Endothelial cell of umbilical vein (primary cell): ENCODE data around the gene METTL16. TPM values are rescaled to one million over a fixed set of nuclear protein-coding genes. Genes with fewer than 3 reads are reported as not detected.
A peak's percentile ranks its signal among the peaks of the same experiment; 100 is the strongest.

Experiments
- BruUV-seq: library from RNA; stranded (reverse); fragments of 400-500 nt; replicated peaks from 2 replicates; lab custom pipeline; 2021; lab: Mats Ljungman, UMichigan
- CTCF ChIA-PET: fragments of 300-600, 350-600 bp; sonication (Branson Sonifier 250); formaldehyde crosslinking; loops from one replicate; lab custom pipeline; 2021; ENCODE audit warnings: antibody characterized with exemption, inconsistent platforms; lab: Charles Lee
- POLR2A ChIA-PET: fragments of 300-600, 350-600 bp; sonication (Branson Sonifier 250); formaldehyde crosslinking; loops from one replicate; lab custom pipeline; 2021; ENCODE audit warnings: antibody characterized with exemption, inconsistent platforms; lab: Charles Lee
- DNase-seq: peaks from one replicate; pipeline ENCODE4 v3.0.0-alpha.2; 2011; ENCODE audit warnings: low read depth, low spot score
- FAIRE-seq: peaks from 2 replicates; lab custom pipeline; 2011; peaks lifted over from hg19 to GRCh38; lab: Jason Lieb, UNC
- H2AFZ ChIP-seq: 2 replicates; pipeline ENCODE4 v1.6.0; 2012; ENCODE audit warnings: low read depth, low read length, control low read depth, inconsistent platforms
- H3K27ac ChIP-seq: 2 replicates; pipeline ENCODE4 v1.5.1; 2011; ENCODE audit warnings: low read depth, mild to moderate bottlenecking, control low read depth, low read length, moderate library complexity; ENCODE audit not compliant: insufficient read depth
- H3K27me3 ChIP-seq, 2 experiments: 2 replicates each; pipeline versions ENCODE4 v1.6.0 to v1.6.1; 2011; ENCODE audit warnings: low read length in 2 of 2, mixed read lengths in 1 of 2; ENCODE audit not compliant: control insufficient read depth in 2 of 2, insufficient read depth in 2 of 2
- H3K36me3 ChIP-seq, 2 experiments: 2 replicates in 1 of 2; 3 replicates in 1 of 2; pipeline ENCODE4 v1.5.1; 2011; ENCODE audit warnings: low read length in 2 of 2, mild to moderate bottlenecking in 1 of 2, moderate library complexity in 1 of 2; ENCODE audit not compliant: control insufficient read depth in 2 of 2, insufficient read depth in 2 of 2; ENCODE audit errors: extremely low read depth in 1 of 2
- H3K4me1 ChIP-seq: 3 replicates; pipeline ENCODE4 v1.5.1; 2011; ENCODE audit warnings: mild to moderate bottlenecking, low read length; ENCODE audit not compliant: control insufficient read depth, insufficient read depth; ENCODE audit errors: extremely low read depth
- H3K4me2 ChIP-seq: 2 replicates; pipeline ENCODE4 v1.6.1; 2011; ENCODE audit warnings: low read length, control low read depth, mixed read lengths; ENCODE audit not compliant: insufficient read depth
- H3K4me3 ChIP-seq, 3 experiments: fragments of 200-600 bp in 1 of 3; sonication (generic), shearing (Covaris generic) in 1 of 3; replicated peaks in 1 of 3; 2 replicates each; pipeline ENCODE4 v1.5.1; 2011 to 2016; ENCODE audit warnings: control low read depth in 3 of 3, low read length in 3 of 3, mild to moderate bottlenecking in 2 of 3, inconsistent platforms in 1 of 3, low read depth in 1 of 3, moderate library complexity in 1 of 3; ENCODE audit not compliant: insufficient read depth in 1 of 3
- H3K79me2 ChIP-seq: 2 replicates; pipeline ENCODE4 v1.6.0; 2012; ENCODE audit warnings: low read length, inconsistent platforms; ENCODE audit not compliant: control insufficient read depth, insufficient read depth
- H3K9ac ChIP-seq: replicated peaks from 2 replicates; pipeline ENCODE3; 2011; ENCODE audit warnings: low read length, control low read depth; ENCODE audit not compliant: insufficient read depth; ENCODE audit errors: extremely low read depth
- H3K9me1 ChIP-seq: replicated peaks from 3 replicates; pipeline ENCODE4 v1.6.0; 2011; ENCODE audit warnings: mild to moderate bottlenecking, low read length; ENCODE audit not compliant: control insufficient read depth, insufficient read depth; ENCODE audit errors: extremely low read depth
- H3K9me3 ChIP-seq: replicated peaks from 2 replicates; pipeline ENCODE4 v1.5.1; 2012; ENCODE audit warnings: low read length, inconsistent platforms; ENCODE audit not compliant: control insufficient read depth, insufficient read depth
- H4K20me1 ChIP-seq: replicated peaks from 2 replicates; pipeline ENCODE3; 2011; ENCODE audit warnings: mild to moderate bottlenecking, low read length; ENCODE audit not compliant: control insufficient read depth, insufficient read depth; ENCODE audit errors: extremely low read depth
- CTCF ChIP-seq, 2 donors: IDR thresholded peaks; 1 replicate in 1 of 2; 2 replicates in 1 of 2; pipeline ENCODE4 v1.5.1; 2011; ENCODE audit warnings: low read length in 2 of 2, mild to moderate bottlenecking in 2 of 2, moderate library complexity in 2 of 2, control low read depth in 1 of 2, inconsistent platforms in 1 of 2, low read depth in 1 of 2; ENCODE audit not compliant: insufficient read depth in 1 of 2; ENCODE audit errors: extremely low read depth in 1 of 2
- EZH2 ChIP-seq: IDR thresholded peaks from 2 replicates; pipeline ENCODE4 v1.6.1; 2012; ENCODE audit warnings: borderline replicate concordance, low read depth, mild to moderate bottlenecking, moderate library complexity, low read length, inconsistent platforms; ENCODE audit not compliant: severe bottlenecking
- FOS ChIP-seq: IDR thresholded peaks from 2 replicates; pipeline ENCODE4 v1.6.1; 2011; ENCODE audit warnings: mild to moderate bottlenecking, low read length, moderate library complexity, borderline replicate concordance; ENCODE audit not compliant: insufficient read depth
- GATA2 ChIP-seq: IDR thresholded peaks from 2 replicates; pipeline ENCODE4 v1.7.0; 2011; ENCODE audit warnings: low read depth, mild to moderate bottlenecking, moderate library complexity, mixed read lengths, low read length; ENCODE audit not compliant: insufficient read length, insufficient read depth
- JUN ChIP-seq: IDR thresholded peaks from 2 replicates; pipeline ENCODE4 v1.6.1; 2011; ENCODE audit warnings: borderline replicate concordance, low read depth; ENCODE audit not compliant: insufficient read length, insufficient read depth
- MAX ChIP-seq: IDR thresholded peaks from 2 replicates; pipeline ENCODE4 v1.6.1; 2011; ENCODE audit not compliant: insufficient read depth, insufficient read length
- POLR2A ChIP-seq: IDR thresholded peaks from 2 replicates; pipeline ENCODE4 v1.6.1; 2012; ENCODE audit warnings: low read depth, mild to moderate bottlenecking, control low read depth, low read length
- POLR2AphosphoS5 ChIP-seq: IDR thresholded peaks from 2 replicates; pipeline ENCODE4 v1.6.1; 2012; ENCODE audit warnings: low read depth, mild to moderate bottlenecking, control low read depth, low read length, moderate library complexity; ENCODE audit not compliant: insufficient read depth
- dilution Hi-C: fragments of 300-500 bp; cut with MboI; formaldehyde crosslinking; loops from one replicate; pipeline ENCODE4 v1.15.0; 2019; ENCODE audit warnings: low sequenced_read_pairs; ENCODE audit not compliant: extremely low pct_ligation_motif_present
- intact Hi-C: fragments of 100-400 bp; cut with micrococcal nuclease; formaldehyde crosslinking; loops from one replicate; pipeline ENCODE4 v1.10.0; 2022
- polyA plus RNA-seq, 4 experiments: library from polyadenylated mRNA; depleted of rRNA in 3 of 4; stranded (reverse) in 3 of 4; unstranded in 1 of 4; fragments of >200 nt; gene quantifications; 2 replicates each; pipeline versions ENCODE4 v1.2.1 to v1.2.3, GENCODE V29; 2011 to 2012; ENCODE audit warnings: missing spikeins in 1 of 4
- total RNA-seq: library from RNA; stranded (reverse); gene quantifications from 2 replicates; pipeline ENCODE4 v1.2.3, GENCODE V29; 2021

The METTL16 gene
- total and polyA plus RNA-seq, 2 donors (not counting 3 experiments of a cell fraction or from before 2014, with no cell fraction given) = 11.0 to 24.7 TPM

DNA sequence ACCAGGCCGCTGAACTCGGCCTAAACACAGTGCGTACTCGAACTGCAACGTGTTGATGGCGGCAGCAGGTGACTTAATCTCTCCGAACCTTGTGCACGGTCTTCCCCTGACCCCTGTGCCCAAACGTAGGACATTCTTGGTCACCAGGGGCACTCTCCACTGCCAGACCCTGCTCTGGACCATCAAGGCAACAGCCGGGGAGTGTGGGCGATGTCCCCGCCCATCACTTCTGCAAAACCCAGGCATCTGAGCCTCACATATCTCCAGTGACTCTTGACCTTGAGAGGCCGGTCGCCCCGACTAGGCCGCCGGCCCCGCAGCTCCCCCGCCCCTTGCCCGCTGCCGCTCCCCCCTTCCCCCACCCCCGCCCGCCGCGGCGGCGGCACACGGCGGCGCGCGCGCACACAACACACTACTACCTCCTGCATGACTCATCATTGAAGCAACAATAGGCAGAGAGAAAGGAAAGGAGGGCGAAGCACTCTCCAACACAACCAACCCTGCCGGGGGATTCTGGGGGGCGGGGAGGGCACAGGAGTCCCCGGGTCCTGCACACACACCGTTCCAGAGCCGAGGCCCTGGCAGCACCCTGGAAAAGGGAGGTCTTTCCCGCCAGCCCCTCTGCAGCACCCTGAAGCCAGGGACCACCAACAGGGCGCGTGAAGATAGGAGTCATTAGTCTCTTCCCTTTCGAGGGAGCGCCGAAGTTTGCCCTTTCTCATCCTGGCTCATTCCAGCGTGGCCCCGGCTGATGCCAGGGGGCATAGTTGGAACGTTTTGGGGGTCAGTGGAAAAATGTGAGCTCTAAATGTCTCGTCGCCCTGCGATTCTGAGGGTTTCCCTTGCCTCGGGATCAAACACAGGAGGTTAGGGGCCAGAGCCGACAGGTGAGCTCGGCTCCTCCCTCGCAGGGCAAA lies 112.8 kb downstream of the METTL16 start:
- POLR2A ChIA-PET = interaction anchor here (1.6 kb wide), 1 partner anchor 16 kb away, joined by 4 read pairs; no protein-coding TSS in a partner anchor
- FAIRE-seq (no peak), DNase-seq (peak; percentile 88)
- Histone ChIP-seq H3K4me2 (peak overlapping the region; percentile 92), H3K9me1 (no peaks in the 10 kb centered on the region), H3K9me3 (no peaks in the 10 kb centered on the region), H3K27ac (peak overlapping the region; percentile 99), H3K4me3 (peak overlapping the region; percentile 30 to 69 (median 33)), H3K27me3 (no peaks in the 10 kb centered on the region), H3K9ac (peak overlapping the region; percentile 99), H3K4me1 (peaks cover 39% of the 10 kb centered on the region), H3K79me2 (peaks cover 24% of the 10 kb centered on the region), H4K20me1 (no peaks in the 10 kb centered on the region), H2AFZ (peak overlapping the region; percentile 9), H3K36me3 (no peaks in the 10 kb centered on the region)
- TF ChIP-seq CTCF (IDR thresholded peaks at IDR 0.05; ENCODE audit: extremely low read depth in 1 of 2, insufficient read depth in 1 of 2, low read depth in 1 of 2, low read length in 2 of 2) = no peak
- no peak for TF ChIP-seq EZH2
- TF ChIP-seq FOS = peak; percentile 63
- no peak for TF ChIP-seq POLR2A
- TF ChIP-seq GATA2 = no peak
- TF ChIP-seq JUN = peak; percentile 60
- TF ChIP-seq MAX = no peak
- no peak for TF ChIP-seq POLR2AphosphoS5
- CTCF ChIA-PET = interaction anchor here (0.6 to 4.1 kb wide), 5 partner anchors 13 to 17 kb away, joined by 3 to 47 read pairs (median 6); no protein-coding TSS in a partner anchor
- TSS peak; percentile 12 for BruUV-seq
- dilution Hi-C loops = no loop called here
- intact Hi-C loops = no loop called here
